Activated T-helper 17 cell treated with anti-CD3 and anti-CD28 coated beads, Interleukin-2, amount 50 U/mL, for 72 hours (primary cell): ENCODE data around the gene IFNAR1. TPM values are rescaled to one million over a fixed set of nuclear protein-coding genes. Genes with fewer than 3 reads are reported as not detected.
"Not testable (repeated sequence)": the region's sequence is repeated elsewhere in the genome, so short reads cannot be mapped to it uniquely, and the experiment has no call there.

Source experiments
- ATAC-seq: fragments of 150-1000 bp; cut with Tn5 transposase; replicated peaks from 2 replicates; pipeline ENCODE4 v1.10.0; 2021; ENCODE audit warnings: mild to moderate bottlenecking, moderate library complexity
- H3K27ac Mint-ChIP-seq: one replicate; pipeline ENCODE4 v1.8.0; 2022; ENCODE audit warnings: mixed read lengths
- H3K27me3 Mint-ChIP-seq: one replicate; pipeline ENCODE4 v1.8.0; 2022; ENCODE audit warnings: mixed read lengths
- H3K36me3 Mint-ChIP-seq: one replicate; pipeline ENCODE4 v1.8.0; 2022; ENCODE audit warnings: low read depth, mild to moderate bottlenecking, mixed read lengths
- H3K4me1 Mint-ChIP-seq: one replicate; pipeline ENCODE4 v1.8.0; 2022; ENCODE audit warnings: mixed read lengths
- H3K4me3 Mint-ChIP-seq: one replicate; pipeline ENCODE4 v1.8.0; 2022; ENCODE audit warnings: mild to moderate bottlenecking, mixed read lengths
- H3K9me3 Mint-ChIP-seq: one replicate; pipeline ENCODE4 v1.8.0; 2022; ENCODE audit warnings: mixed read lengths
- total RNA-seq, 2 donors: library from RNA; stranded (reverse); gene quantifications; one replicate each; pipeline ENCODE4 v1.2.3, GENCODE V29; 2022

Gene IFNAR1
- total RNA-seq, 2 donors from 2014 or later: 38.5 to 38.8 TPM

- Mint-ChIP-seq H3K4me3 (no peak overlapping the region), H3K4me1 (peaks cover 5% of the 10 kb centered on the region), H3K27ac (no peak overlapping the region), H3K9me3 (no peaks in the 10 kb centered on the region), H3K36me3 (peaks cover 87% of the 10 kb centered on the region), H3K27me3 (no peaks in the 10 kb centered on the region)
- no peak for ATAC-seq
Measured at GRCh38 chr21:33348706-33349105, 23.9 kb downstream of the IFNAR1 start.

GRCh38 chr21:33350676-33351075, 25.9 kb downstream of the IFNAR1 start:
- H3K27ac Mint-ChIP-seq: peak overlapping the region; percentile 24
- no peak for ATAC-seq
- peaks cover 89% of the 10 kb centered on the region for H3K36me3 Mint-ChIP-seq
- H3K4me3 Mint-ChIP-seq: no peak overlapping the region
- peaks cover 10% of the 10 kb centered on the region for H3K4me1 Mint-ChIP-seq
- no peaks in the 10 kb centered on the region for H3K9me3 Mint-ChIP-seq
- no peaks in the 10 kb centered on the region for H3K27me3 Mint-ChIP-seq

- Mint-ChIP-seq H3K27ac (peak overlapping the region; percentile 52), H3K27me3 (no peaks in the 10 kb centered on the region)
- ATAC-seq: no peak
Measured at GRCh38 chr21:33355355-33355754, 30.6 kb downstream of the IFNAR1 start.

GRCh38 chr21:33355996-33356395, 31.2 kb downstream of the IFNAR1 start:
- Mint-ChIP-seq H3K9me3 (no peaks in the 10 kb centered on the region), H3K27me3 (no peaks in the 10 kb centered on the region), H3K27ac (no peak overlapping the region), H3K4me1 (peaks cover 7% of the 10 kb centered on the region), H3K36me3 (peaks cover 56% of the 10 kb centered on the region), H3K4me3 (no peak overlapping the region)
- ATAC-seq: no peak

More at GRCh38 chr21:33355355-33355754, 30.6 kb downstream of the IFNAR1 start:
- peaks cover 63% of the 10 kb centered on the region for H3K36me3 Mint-ChIP-seq
- H3K4me1 Mint-ChIP-seq: peaks cover 5% of the 10 kb centered on the region
- no peak overlapping the region for H3K4me3 Mint-ChIP-seq
- H3K9me3 Mint-ChIP-seq: no peaks in the 10 kb centered on the region

DNA sequence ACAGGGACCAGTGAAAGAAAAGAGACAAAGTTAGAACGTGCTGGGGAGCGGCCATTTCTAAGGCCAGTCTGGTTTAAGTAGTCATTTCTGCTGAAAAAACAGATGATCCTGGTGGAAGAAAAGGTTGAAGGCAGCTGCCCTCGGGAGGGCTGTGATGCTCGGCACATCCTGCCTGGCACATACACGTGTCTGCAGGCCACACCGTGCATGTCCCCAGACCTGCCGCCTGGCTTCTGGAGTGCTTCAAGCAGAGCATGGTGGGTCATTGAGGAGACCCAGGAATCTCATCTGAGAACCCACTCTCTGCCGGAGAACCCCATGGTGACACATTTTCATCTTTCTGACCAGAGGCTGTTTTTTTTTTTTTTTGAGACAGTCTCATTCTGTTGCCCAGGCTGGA, 32.4 kb downstream of the IFNAR1 start:
- no peak for ATAC-seq
- no peaks in the 10 kb centered on the region for H3K9me3 Mint-ChIP-seq
- no peak overlapping the region for H3K4me3 Mint-ChIP-seq
- peaks cover 52% of the 10 kb centered on the region for H3K36me3 Mint-ChIP-seq
- H3K4me1 Mint-ChIP-seq: peaks cover 15% of the 10 kb centered on the region
- no peaks in the 10 kb centered on the region for H3K27me3 Mint-ChIP-seq
- peak overlapping the region; percentile 56 for H3K27ac Mint-ChIP-seq

- Mint-ChIP-seq H3K9me3 (no peaks in the 10 kb centered on the region), H3K4me3 (no peak overlapping the region), H3K27me3 (no peaks in the 10 kb centered on the region), H3K36me3 (peaks cover 36% of the 10 kb centered on the region), H3K27ac (no peak overlapping the region), H3K4me1 (peaks cover 15% of the 10 kb centered on the region)
- no peak for ATAC-seq
Measured at GRCh38 chr21:33359446-33359845, 34.7 kb downstream of the IFNAR1 start.

- peak overlapping the region; percentile 84 for H3K27ac Mint-ChIP-seq
- no peaks in the 10 kb centered on the region for H3K27me3 Mint-ChIP-seq
- ATAC-seq: no peak
- peaks cover 11% of the 10 kb centered on the region for H3K4me1 Mint-ChIP-seq
- no peak overlapping the region for H3K4me3 Mint-ChIP-seq
- no peaks in the 10 kb centered on the region for H3K9me3 Mint-ChIP-seq
- peaks cover 27% of the 10 kb centered on the region for H3K36me3 Mint-ChIP-seq
Measured at GRCh38 chr21:33360281-33360680, 35.5 kb downstream of the IFNAR1 start.

DNA sequence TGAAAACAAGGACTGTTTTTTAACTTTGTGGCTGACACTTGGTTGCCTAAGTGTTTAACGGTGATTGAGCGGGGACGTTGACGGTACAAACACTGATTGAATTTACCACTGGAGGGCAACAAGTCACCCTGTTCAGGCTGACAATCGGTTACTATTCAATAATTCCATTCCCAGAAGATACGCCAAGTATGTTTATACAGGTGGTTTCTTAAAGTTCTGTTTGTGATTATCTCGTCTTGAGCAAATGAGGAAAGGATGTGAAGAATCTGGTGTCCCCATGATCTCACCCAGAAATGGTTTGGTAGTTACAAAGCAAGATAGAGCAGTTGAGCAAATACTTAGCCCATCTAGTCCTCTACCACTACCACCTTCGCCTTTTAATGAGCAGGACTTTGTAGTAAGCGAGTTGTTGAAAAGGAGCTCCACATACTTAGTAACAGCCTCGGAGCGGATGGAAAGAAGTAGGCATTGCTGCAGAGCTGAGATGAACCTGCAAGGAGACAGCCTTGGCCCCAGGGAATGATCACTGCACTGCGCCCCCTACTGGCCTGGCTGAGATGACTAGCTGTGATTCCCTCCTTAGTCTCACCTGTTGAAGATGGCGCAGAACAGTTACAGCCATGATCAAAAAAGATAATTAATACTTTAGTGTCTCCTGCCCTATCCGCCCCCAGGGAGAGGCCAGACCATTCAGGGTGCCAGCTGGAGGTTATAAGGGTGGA, 36.3 kb downstream of the IFNAR1 start:
- peak; percentile 83 for ATAC-seq
- no peaks in the 10 kb centered on the region for H3K9me3 Mint-ChIP-seq
- peak overlapping the region; percentile 81 for H3K4me3 Mint-ChIP-seq
- H3K27me3 Mint-ChIP-seq: no peaks in the 10 kb centered on the region
- H3K27ac Mint-ChIP-seq: peak overlapping the region; percentile 84
- H3K4me1 Mint-ChIP-seq: peaks cover 11% of the 10 kb centered on the region
- peaks cover 20% of the 10 kb centered on the region for H3K36me3 Mint-ChIP-seq

- ATAC-seq: peak; percentile 74
- peak overlapping the region; percentile 84 for H3K27ac Mint-ChIP-seq
- no peaks in the 10 kb centered on the region for H3K27me3 Mint-ChIP-seq
- H3K9me3 Mint-ChIP-seq: peaks cover 1% of the 10 kb centered on the region
- peaks cover 11% of the 10 kb centered on the region for H3K4me1 Mint-ChIP-seq
- peak overlapping the region; percentile 81 for H3K4me3 Mint-ChIP-seq
- peaks cover 9% of the 10 kb centered on the region for H3K36me3 Mint-ChIP-seq
Measured at GRCh38 chr21:33362044-33362555, 37.3 kb downstream of the IFNAR1 start.

- H3K9me3 Mint-ChIP-seq: peaks cover 11% of the 10 kb centered on the region
- peaks cover 11% of the 10 kb centered on the region for H3K4me1 Mint-ChIP-seq
- ATAC-seq: peak; percentile 29
Measured at GRCh38 chr21:33363911-33364609, 39.3 kb downstream of the IFNAR1 start.

GRCh38 chr21:33364830-33365229, 40.1 kb downstream of the IFNAR1 start:
- H3K27ac Mint-ChIP-seq: no peak overlapping the region
- peaks cover 11% of the 10 kb centered on the region for H3K4me1 Mint-ChIP-seq

More at GRCh38 chr21:33363911-33364609, 39.3 kb downstream of the IFNAR1 start:
- H3K27ac Mint-ChIP-seq: peak overlapping the region; percentile 81
- H3K4me3 Mint-ChIP-seq: peak overlapping the region; percentile 56
- H3K27me3 Mint-ChIP-seq, H3K36me3 Mint-ChIP-seq: not testable (repeated sequence)

DNA sequence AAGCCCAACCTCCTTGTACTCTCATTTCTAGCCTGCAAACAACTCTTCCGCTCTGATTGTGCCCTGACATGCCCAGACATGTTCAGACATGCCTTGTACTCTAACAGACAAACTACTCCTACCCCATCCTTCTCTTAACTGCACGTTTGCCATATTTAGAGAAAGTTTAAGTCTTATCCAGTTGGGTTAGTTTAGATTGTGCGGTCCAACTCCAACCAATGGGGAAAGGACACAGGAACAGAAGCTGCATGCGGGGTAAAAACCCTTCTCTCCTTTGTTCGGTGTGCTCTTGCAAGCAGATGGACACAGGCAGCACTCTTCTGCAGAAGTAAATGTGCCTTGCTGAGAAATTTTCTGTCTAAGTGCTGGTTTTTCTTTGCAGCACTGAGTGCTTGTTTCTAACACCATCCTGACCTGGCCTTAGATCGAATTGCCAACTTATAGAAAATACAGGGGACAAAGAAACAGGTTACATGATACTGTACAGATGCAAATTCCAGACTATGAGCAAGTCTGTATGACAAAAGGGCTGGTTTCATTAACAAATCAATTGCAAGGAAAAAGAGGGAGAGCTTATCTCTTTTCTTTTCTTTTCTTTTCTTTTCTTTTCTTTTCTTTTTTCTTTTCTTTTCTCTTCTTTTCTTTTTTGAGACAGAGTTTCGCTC, 42.7 kb downstream of the IFNAR1 start:
- Mint-ChIP-seq H3K36me3 (no peaks in the 10 kb centered on the region), H3K4me1 (no peaks in the 10 kb centered on the region), H3K27ac (peak overlapping the region; percentile 83), H3K4me3 (peak overlapping the region; percentile 18), H3K27me3 (no peaks in the 10 kb centered on the region), H3K9me3 (peaks cover 11% of the 10 kb centered on the region)
- peak; percentile 40 for ATAC-seq

More at GRCh38 chr21:33364830-33365229, 40.1 kb downstream of the IFNAR1 start:
- no peaks in the 10 kb centered on the region for H3K27me3 Mint-ChIP-seq
- H3K9me3 Mint-ChIP-seq: peaks cover 11% of the 10 kb centered on the region
- H3K36me3 Mint-ChIP-seq: peaks cover 6% of the 10 kb centered on the region
- no peak for ATAC-seq
- H3K4me3 Mint-ChIP-seq: no peak overlapping the region

GRCh38 chr21:33368124-33368523, 43.4 kb downstream of the IFNAR1 start:
- Mint-ChIP-seq H3K27ac (peak overlapping the region; percentile 83), H3K9me3 (peaks cover 11% of the 10 kb centered on the region), H3K4me1 (no peaks in the 10 kb centered on the region), H3K27me3 (no peaks in the 10 kb centered on the region), H3K4me3 (no peak overlapping the region), H3K36me3 (no peaks in the 10 kb centered on the region)
- no peak for ATAC-seq

- peak overlapping the region; percentile 83 for H3K27ac Mint-ChIP-seq
- H3K27me3 Mint-ChIP-seq: no peaks in the 10 kb centered on the region
Measured at GRCh38 chr21:33368576-33368975, 43.8 kb downstream of the IFNAR1 start.

More at GRCh38 chr21:33368576-33368975, 43.8 kb downstream of the IFNAR1 start:
- no peaks in the 10 kb centered on the region for H3K4me1 Mint-ChIP-seq
- no peaks in the 10 kb centered on the region for H3K36me3 Mint-ChIP-seq
- H3K4me3 Mint-ChIP-seq: no peak overlapping the region
- peaks cover 11% of the 10 kb centered on the region for H3K9me3 Mint-ChIP-seq
- no peak for ATAC-seq
